Stimulated activated CD8-positive, alpha-beta memory T cell treated with anti-CD3 and anti-CD28 coated beads, Interleukin-15, amount 100 ng/mL, for 24 hours (primary cell): ENCODE measurements around the gene NDUFB6.
"Not testable (repeated sequence)": the region's sequence is repeated elsewhere in the genome, so short reads cannot be mapped to it uniquely, and the experiment has no call there.

Experiments
- DNase-seq: peaks from one replicate; pipeline ENCODE4 v3.0.0-alpha.2; 2020; ENCODE audit warnings: low read depth

Gene NDUFB6

GRCh38 chr9:32524558-32524891 lies 48.4 kb downstream of the NDUFB6 start:
- DNase-seq, result not testable (repeated sequence)

DNA sequence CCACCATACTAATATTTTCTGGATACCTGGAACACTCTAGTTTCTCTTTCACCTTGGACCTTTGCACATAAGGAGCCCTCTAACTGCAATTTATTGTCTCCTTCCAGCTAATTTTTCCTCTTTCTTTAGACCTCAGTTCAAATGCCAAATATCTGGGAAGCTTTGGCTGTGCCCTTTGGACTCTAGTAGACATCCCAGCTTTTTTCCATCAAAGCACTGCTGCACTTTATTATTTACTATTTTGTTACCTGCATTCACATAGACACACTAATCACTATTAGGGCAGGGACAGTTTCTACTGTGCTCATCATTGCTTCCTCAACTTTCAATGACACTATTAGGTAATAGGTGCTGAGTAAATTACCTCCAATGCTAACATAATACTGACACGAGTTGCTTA lies 49.0 kb downstream of the NDUFB6 start:
- no peak for DNase-seq

- DNase-seq, result no peak
These were observed 54.7 kb downstream of the NDUFB6 start for GRCh38 chr9:32518276-32518675.

GRCh38 chr9:32516241-32516640 lies 56.7 kb downstream of the NDUFB6 start:
- no peak for DNase-seq

DNA sequence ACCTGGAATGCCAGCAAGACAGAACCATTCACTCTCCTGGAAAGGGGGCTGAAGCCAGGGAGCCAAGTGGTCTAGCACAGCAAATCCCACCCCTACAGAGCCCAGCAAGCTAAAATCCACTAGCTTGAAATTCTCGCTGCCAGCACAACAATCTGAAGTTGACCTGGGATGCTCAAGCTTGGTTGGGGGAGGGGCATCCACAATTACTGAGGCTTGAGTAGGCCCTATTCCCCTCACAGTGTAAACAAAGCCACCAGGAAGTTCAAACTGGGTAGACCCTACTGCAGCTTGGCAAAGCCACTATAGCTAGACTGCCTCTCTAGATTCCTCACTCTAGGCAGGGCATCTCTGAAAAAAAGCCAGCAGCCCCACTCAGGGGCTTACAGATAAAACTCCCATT lies 64.2 kb downstream of the NDUFB6 start:
- DNase-seq, result no peak

DNA sequence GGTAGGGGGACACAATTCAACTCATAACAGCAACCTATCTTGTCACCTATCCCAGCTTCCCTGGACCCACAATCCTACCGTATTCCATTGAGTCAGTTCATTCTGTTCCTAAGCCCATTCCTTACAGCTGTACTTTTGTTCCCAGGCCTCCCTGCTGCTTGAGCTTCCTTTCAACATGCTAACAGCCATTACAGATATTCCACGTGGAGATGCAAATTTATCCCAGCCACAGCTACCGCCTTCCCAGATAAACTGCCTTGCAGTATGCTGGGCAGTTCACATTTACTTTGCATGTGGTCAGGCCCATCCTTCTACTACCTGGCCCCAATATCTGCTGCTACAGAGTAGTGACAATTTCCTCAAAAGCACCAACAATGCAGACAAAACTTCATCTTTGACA lies 70.0 kb downstream of the NDUFB6 start:
- no peak for DNase-seq
